IMR-90 (cell line): ENCODE measurements around the gene CACNA2D3. TPM values are rescaled to one million over a fixed set of nuclear protein-coding genes. Genes with fewer than 3 reads are reported as not detected.

Experiments used
- ATAC-seq: fragments of 200-7000 bp; cut with Tn5 transposase; 2 replicates; pipeline ENCODE4 v1.9.1; 2020; ENCODE audit warnings: low read depth, mild to moderate bottlenecking, moderate library complexity
- BruUV-seq: library from RNA; stranded (reverse); fragments of 400-500 nt; replicated peaks from 2 replicates; lab custom pipeline; 2021; lab: Mats Ljungman, UMichigan
- CTCF ChIA-PET: fragments of 300-600 bp; formaldehyde crosslinking; extraction: SDS; loops from one replicate; lab custom pipeline; 2021; ENCODE audit warnings: antibody characterized with exemption; lab: Yijun Ruan, JAX
- POLR2A ChIA-PET: fragments of 300-600 bp; sonication (Branson Sonifier 250); formaldehyde crosslinking; loops from one replicate; lab custom pipeline; 2022; ENCODE audit warnings: antibody characterized with exemption; ENCODE audit not compliant: unreplicated experiment; lab: Charles Lee
- DNase-seq: peaks from one replicate; pipeline ENCODE4 v3.0.0; 2013
- H2AFZ ChIP-seq: replicated peaks from 2 replicates; pipeline ENCODE3; 2013; ENCODE audit warnings: low read length, mild to moderate bottlenecking; ENCODE audit not compliant: poor library complexity
- H2AK5ac ChIP-seq: 2 replicates; pipeline ENCODE4 v1.6.1; 2013; ENCODE audit warnings: low read depth, low read length, inconsistent platforms
- H2AK9ac ChIP-seq: replicated peaks from 2 replicates; pipeline ENCODE3; 2013; ENCODE audit warnings: mild to moderate bottlenecking, low read depth, low read length, moderate library complexity; ENCODE audit not compliant: poor library complexity
- H2BK120ac ChIP-seq: 2 replicates; pipeline ENCODE4 v1.6.1; 2013; ENCODE audit warnings: low read depth, low read length, inconsistent platforms
- H2BK15ac ChIP-seq: 3 replicates; pipeline ENCODE4 v1.6.1; 2013; ENCODE audit warnings: low read depth, low read length, inconsistent platforms
- H2BK20ac ChIP-seq: 2 replicates; pipeline ENCODE4 v1.6.1; 2013; ENCODE audit warnings: low read depth, mild to moderate bottlenecking, inconsistent platforms, low read length, moderate library complexity
- H2BK5ac ChIP-seq: 2 replicates; pipeline ENCODE4 v1.6.1; 2013; ENCODE audit warnings: mild to moderate bottlenecking, low read depth, low read length, inconsistent platforms; ENCODE audit not compliant: poor library complexity, severe bottlenecking
- H3K14ac ChIP-seq: replicated peaks from 2 replicates; pipeline ENCODE4 v1.6.1; 2013; ENCODE audit warnings: low read depth, low read length, inconsistent platforms
- H3K18ac ChIP-seq: 2 replicates; pipeline ENCODE4 v1.6.1; 2013; ENCODE audit warnings: low read depth, low read length, control low read depth
- H3K23ac ChIP-seq: 2 replicates; pipeline ENCODE4 v1.6.1; 2013; ENCODE audit warnings: low read depth, low read length, inconsistent platforms
- H3K27ac ChIP-seq: 2 replicates; pipeline ENCODE4 v1.5.1; 2013; ENCODE audit warnings: mild to moderate bottlenecking, control low read depth, low read length; ENCODE audit not compliant: insufficient read depth
- H3K27me3 ChIP-seq: 2 replicates; pipeline ENCODE4 v1.6.1; 2013; ENCODE audit warnings: low read length; ENCODE audit not compliant: control insufficient read depth, insufficient read depth
- H3K36me3 ChIP-seq: 2 replicates; pipeline ENCODE4 v1.6.1; 2013; ENCODE audit warnings: low read length, mixed read lengths; ENCODE audit not compliant: control insufficient read depth, insufficient read depth
- H3K4ac ChIP-seq: 2 replicates; pipeline ENCODE4 v1.6.1; 2013; ENCODE audit warnings: low read depth, low read length, inconsistent platforms
- H3K4me1 ChIP-seq: 2 replicates; pipeline ENCODE4 v1.6.1; 2013; ENCODE audit warnings: low read length, mixed read lengths; ENCODE audit not compliant: control insufficient read depth, insufficient read depth
- H3K4me2 ChIP-seq: 2 replicates; pipeline ENCODE4 v1.6.1; 2013; ENCODE audit warnings: low read depth, mild to moderate bottlenecking, control low read depth, low read length, moderate library complexity
- H3K4me3 ChIP-seq: 2 replicates; pipeline ENCODE4 v1.5.1; 2013; ENCODE audit warnings: low read depth, mild to moderate bottlenecking, control low read depth, low read length, moderate library complexity; ENCODE audit not compliant: insufficient read depth
- H3K56ac ChIP-seq: 2 replicates; pipeline ENCODE4 v1.6.1; 2013; ENCODE audit warnings: low read length, inconsistent platforms; ENCODE audit not compliant: insufficient read depth; ENCODE audit errors: extremely low read depth
- H3K79me1 ChIP-seq, 2 experiments: 2 replicates each; pipeline ENCODE4 v1.6.1; 2013; ENCODE audit warnings: low read length in 2 of 2, inconsistent platforms in 1 of 2, low read depth in 1 of 2
- H3K9ac ChIP-seq: 2 replicates; pipeline ENCODE4 v1.6.1; 2013; ENCODE audit warnings: low read depth, low read length, control low read depth
- H3K9me1 ChIP-seq: 2 replicates; pipeline ENCODE4 v1.6.1; 2013; ENCODE audit warnings: low read length, inconsistent platforms; ENCODE audit not compliant: insufficient read depth
- H3K9me3 ChIP-seq: 2 replicates; pipeline ENCODE4 v1.6.1; 2013; ENCODE audit warnings: low read length; ENCODE audit not compliant: control insufficient read depth, insufficient read depth
- H4K20me1 ChIP-seq: 2 replicates; pipeline ENCODE4 v1.6.1; 2013; ENCODE audit warnings: low read length, inconsistent platforms; ENCODE audit not compliant: insufficient read depth
- H4K5ac ChIP-seq: 2 replicates; pipeline ENCODE4 v1.6.1; 2013; ENCODE audit warnings: mild to moderate bottlenecking, low read depth, low read length, control low read depth
- H4K8ac ChIP-seq, 2 experiments: 2 replicates each; pipeline ENCODE4 v1.6.1; 2013; ENCODE audit warnings: low read depth in 2 of 2, low read length in 2 of 2, control low read depth in 1 of 2, inconsistent platforms in 1 of 2
- H4K91ac ChIP-seq: 2 replicates; pipeline ENCODE4 v1.6.1; 2013; ENCODE audit warnings: low read depth, low read length, inconsistent platforms; ENCODE audit not compliant: insufficient read depth
- BHLHE40 ChIP-seq: fragments of 150-350 bp; IDR thresholded peaks from 2 replicates; pipeline ENCODE4 v1.6.1; 2016; ENCODE audit warnings: mild to moderate bottlenecking, low read depth, low read length
- CEBPB ChIP-seq: IDR thresholded peaks from 2 replicates; pipeline ENCODE4 v1.6.1; 2012; ENCODE audit warnings: low read depth, low read length, improper control_type of control experiment
- FOS ChIP-seq: fragments of 150-350 bp; IDR thresholded peaks from 2 replicates; pipeline ENCODE4 v1.6.1; 2016; ENCODE audit warnings: low read depth, low read length
- MAFK ChIP-seq: IDR thresholded peaks from 2 replicates; pipeline ENCODE4 v1.6.1; 2012; ENCODE audit warnings: low read depth, low read length, improper control_type of control experiment
- MAZ ChIP-seq: IDR thresholded peaks from 2 replicates; pipeline ENCODE4 v1.6.1; 2012; ENCODE audit warnings: low read depth, mild to moderate bottlenecking, low read length, improper control_type of control experiment, moderate library complexity, borderline replicate concordance
- MXI1 ChIP-seq: IDR thresholded peaks from 2 replicates; pipeline ENCODE4 v1.6.1; 2012; ENCODE audit warnings: low read depth, mild to moderate bottlenecking, low read length, moderate library complexity, borderline replicate concordance
- NFE2L2 ChIP-seq: fragments of 150-350 bp; IDR thresholded peaks from 2 replicates; pipeline ENCODE4 v1.6.1; 2016; ENCODE audit warnings: low read depth, mild to moderate bottlenecking, low read length
- POLR2A ChIP-seq: IDR thresholded peaks from 2 replicates; pipeline ENCODE4 v1.6.1; 2012; ENCODE audit warnings: mild to moderate bottlenecking, low read depth, low read length
- RAD21 ChIP-seq: IDR thresholded peaks from 2 replicates; pipeline ENCODE4 v1.6.1; 2012; ENCODE audit warnings: low read length, improper control_type of control experiment
- RCOR1 ChIP-seq: IDR thresholded peaks from 2 replicates; pipeline ENCODE4 v1.6.1; 2012; ENCODE audit warnings: mild to moderate bottlenecking, low read length, improper control_type of control experiment; ENCODE audit not compliant: insufficient replicate concordance
- RFX5 ChIP-seq: IDR thresholded peaks from 2 replicates; pipeline ENCODE4 v1.8.0; 2012; ENCODE audit warnings: low read depth, mild to moderate bottlenecking, low read length, moderate library complexity
- SMC3 ChIP-seq: fragments of 150-350 bp; IDR thresholded peaks from 2 replicates; pipeline ENCODE4 v1.6.1; 2016; ENCODE audit warnings: low read depth, mild to moderate bottlenecking, antibody characterized with exemption, low read length, moderate library complexity
- WGBS, 2 experiments: methylation state at CpG; one replicate each; pipeline versions ENCODE4 v1.1.5 to v1.1.7; 2013; ENCODE audit warnings: missing lambda C conversion rate in 2 of 2; ENCODE audit not compliant: insufficient read length in 1 of 2; ENCODE audit errors: extremely low coverage in 2 of 2; 5-methylcytosine and 5-hydroxymethylcytosine counted together
- dilution Hi-C: fragments of 300-500 bp; cut with HindIII; formaldehyde crosslinking; loops from one replicate; pipeline ENCODE4 v1.14.3; 2018; ENCODE audit warnings: low sequenced_read_pairs; ENCODE audit not compliant: unreplicated experiment
- in situ Hi-C: fragments of 300-500 bp; cut with MboI; formaldehyde crosslinking; loops from 3 replicates; pipeline ENCODE4 v1.14.3; 2019; ENCODE audit warnings: low sequenced_read_pairs, inconsistent platforms, mixed read lengths
- intact Hi-C: fragments of 100-400 bp; cut with micrococcal nuclease; formaldehyde crosslinking; loops from 2 replicates; pipeline ENCODE4 v1.10.0; 2022
- polyA plus RNA-seq, 3 experiments: library from polyadenylated mRNA; depleted of rRNA; stranded (reverse); fragments of >200 nt; gene quantifications; 2 replicates each; pipeline ENCODE4 v1.2.3, GENCODE V29; 2012; ENCODE audit warnings: low replicate concordance in 1 of 3
- total RNA-seq: library from RNA; depleted of rRNA; stranded (reverse); fragments of >200 nt; gene quantifications from 2 replicates; pipeline ENCODE4 v1.2.3, GENCODE V29; 2012
- TF ChIP-seq, protein P1 (sequence below): fragments of 150-350 bp; IDR thresholded peaks from 2 replicates; pipeline ENCODE4 v1.6.1; 2016; ENCODE audit warnings: low read depth, mild to moderate bottlenecking, low read length, moderate library complexity, borderline replicate concordance
- TF ChIP-seq, protein P2 (sequence below): fragments of 150-350 bp; IDR thresholded peaks from 2 replicates; pipeline ENCODE4 v1.6.1; 2017; ENCODE audit warnings: mild to moderate bottlenecking, antibody characterized with exemption, low read length, low read depth
- TF ChIP-seq, protein P3 (sequence below): conservative IDR thresholded peaks from 2 replicates; pipeline ENCODE4 v1.5.1; 2012; ENCODE audit warnings: mild to moderate bottlenecking, low read depth, low read length, improper control_type of control experiment

CACNA2D3 gene
- total and polyA plus RNA-seq, 2 of the 4 experiments (the other 2 are of a cell fraction): 0.36 to 0.41 TPM

DNA sequence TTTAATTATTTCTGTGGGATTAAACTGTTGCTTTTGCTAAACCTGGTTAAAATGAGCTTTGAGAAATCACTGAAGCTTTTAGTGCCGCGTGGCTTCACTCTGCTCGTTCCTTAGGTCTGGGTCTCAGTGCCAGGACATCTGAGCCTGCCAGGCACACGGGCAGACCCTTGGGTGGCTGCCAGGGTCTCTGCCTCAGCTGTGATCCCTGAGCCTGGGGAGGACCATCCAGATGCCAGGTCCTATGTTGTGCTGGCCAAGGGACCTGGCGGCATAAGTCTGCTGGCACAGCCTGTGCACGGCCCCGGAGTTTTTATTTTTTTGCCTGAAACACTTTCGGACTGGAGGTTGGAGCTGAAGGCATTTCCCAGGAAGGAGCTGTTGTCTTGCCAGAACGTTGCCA, 477.4 kb downstream of the CACNA2D3 start:
- no TSS peak for BruUV-seq
- DNase-seq: no peak
- intact Hi-C loops: no loop called here
- Histone ChIP-seq H3K23ac (no peak overlapping the region), H3K27ac (no peak overlapping the region), H3K4me3 (no peak overlapping the region), H4K91ac (no peak overlapping the region), H2AFZ (no peak overlapping the region), H4K8ac (no peak overlapping the region), H3K56ac (no peak overlapping the region), H2AK5ac (no peak overlapping the region), H3K18ac (no peak overlapping the region), H2BK15ac (no peak overlapping the region), H3K14ac (no peak overlapping the region), H3K4me1 (no peaks in the 10 kb centered on the region), H3K79me1 (no peaks in the 10 kb centered on the region), H2BK20ac (no peak overlapping the region), H3K36me3 (no peaks in the 10 kb centered on the region), H3K27me3 (no peaks in the 10 kb centered on the region), H3K9me1 (no peaks in the 10 kb centered on the region), H3K9me3 (peaks cover 2% of the 10 kb centered on the region; the same call in 1 of the 2 replicates), H2BK120ac (no peak overlapping the region), H4K5ac (no peak overlapping the region), H4K20me1 (no peaks in the 10 kb centered on the region), H2AK9ac (no peak overlapping the region), H3K4ac (no peak overlapping the region), H3K9ac (no peak overlapping the region), H2BK5ac (no peak overlapping the region), H3K4me2 (no peak overlapping the region)
- ATAC-seq: no peak
- WGBS, 2 experiments: 36% methylated on average over 6 of the region's 9 CpGs; no CpG with 5 or more reads in 1 of the 2 experiments
- in situ Hi-C loops: no loop called here
- dilution Hi-C loops: no loop called here
- ChIA-PET POLR2A (no interaction called here), CTCF (no interaction called here)
- TF ChIP-seq SMC3 (no peak), MAFK (no peak), POLR2A (no peak), RFX5 (no peak), BHLHE40 (no peak), NFE2L2 (no peak), MAZ (no peak), FOS (no peak), RCOR1 (no peak), MXI1 (no peak), CEBPB (no peak), RAD21 (no peak)
- TF ChIP-seq, protein P1, sequence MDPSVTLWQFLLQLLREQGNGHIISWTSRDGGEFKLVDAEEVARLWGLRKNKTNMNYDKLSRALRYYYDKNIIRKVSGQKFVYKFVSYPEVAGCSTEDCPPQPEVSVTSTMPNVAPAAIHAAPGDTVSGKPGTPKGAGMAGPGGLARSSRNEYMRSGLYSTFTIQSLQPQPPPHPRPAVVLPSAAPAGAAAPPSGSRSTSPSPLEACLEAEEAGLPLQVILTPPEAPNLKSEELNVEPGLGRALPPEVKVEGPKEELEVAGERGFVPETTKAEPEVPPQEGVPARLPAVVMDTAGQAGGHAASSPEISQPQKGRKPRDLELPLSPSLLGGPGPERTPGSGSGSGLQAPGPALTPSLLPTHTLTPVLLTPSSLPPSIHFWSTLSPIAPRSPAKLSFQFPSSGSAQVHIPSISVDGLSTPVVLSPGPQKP: no peak
- TF ChIP-seq, protein P2, sequence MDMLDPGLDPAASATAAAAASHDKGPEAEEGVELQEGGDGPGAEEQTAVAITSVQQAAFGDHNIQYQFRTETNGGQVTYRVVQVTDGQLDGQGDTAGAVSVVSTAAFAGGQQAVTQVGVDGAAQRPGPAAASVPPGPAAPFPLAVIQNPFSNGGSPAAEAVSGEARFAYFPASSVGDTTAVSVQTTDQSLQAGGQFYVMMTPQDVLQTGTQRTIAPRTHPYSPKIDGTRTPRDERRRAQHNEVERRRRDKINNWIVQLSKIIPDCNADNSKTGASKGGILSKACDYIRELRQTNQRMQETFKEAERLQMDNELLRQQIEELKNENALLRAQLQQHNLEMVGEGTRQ: no peak
- TF ChIP-seq, protein P3, sequence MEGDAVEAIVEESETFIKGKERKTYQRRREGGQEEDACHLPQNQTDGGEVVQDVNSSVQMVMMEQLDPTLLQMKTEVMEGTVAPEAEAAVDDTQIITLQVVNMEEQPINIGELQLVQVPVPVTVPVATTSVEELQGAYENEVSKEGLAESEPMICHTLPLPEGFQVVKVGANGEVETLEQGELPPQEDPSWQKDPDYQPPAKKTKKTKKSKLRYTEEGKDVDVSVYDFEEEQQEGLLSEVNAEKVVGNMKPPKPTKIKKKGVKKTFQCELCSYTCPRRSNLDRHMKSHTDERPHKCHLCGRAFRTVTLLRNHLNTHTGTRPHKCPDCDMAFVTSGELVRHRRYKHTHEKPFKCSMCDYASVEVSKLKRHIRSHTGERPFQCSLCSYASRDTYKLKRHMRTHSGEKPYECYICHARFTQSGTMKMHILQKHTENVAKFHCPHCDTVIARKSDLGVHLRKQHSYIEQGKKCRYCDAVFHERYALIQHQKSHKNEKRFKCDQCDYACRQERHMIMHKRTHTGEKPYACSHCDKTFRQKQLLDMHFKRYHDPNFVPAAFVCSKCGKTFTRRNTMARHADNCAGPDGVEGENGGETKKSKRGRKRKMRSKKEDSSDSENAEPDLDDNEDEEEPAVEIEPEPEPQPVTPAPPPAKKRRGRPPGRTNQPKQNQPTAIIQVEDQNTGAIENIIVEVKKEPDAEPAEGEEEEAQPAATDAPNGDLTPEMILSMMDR: no peak
